Neuron (in vitro differentiated cells): ENCODE measurements around the gene TRIM17.
A peak's percentile ranks its signal among the peaks of the same experiment; 100 is the strongest.

Experiments used
- H2AFZ ChIP-seq: one replicate; pipeline ENCODE4 v1.6.1; 2013; ENCODE audit warnings: low read depth, mild to moderate bottlenecking, inconsistent platforms, low read length, moderate library complexity
- H3K27me3 ChIP-seq: one replicate; pipeline ENCODE4 v1.6.1; 2013; ENCODE audit warnings: low read length; ENCODE audit not compliant: insufficient read depth
- H3K36me3 ChIP-seq: one replicate; pipeline ENCODE4 v1.6.1; 2013; ENCODE audit warnings: low read length; ENCODE audit not compliant: insufficient read depth
- H3K4me1 ChIP-seq: one replicate; pipeline ENCODE4 v1.6.1; 2013; ENCODE audit warnings: low read length; ENCODE audit not compliant: insufficient read depth
- H3K4me3 ChIP-seq: 2 replicates; pipeline ENCODE4 v1.5.1; 2013; ENCODE audit warnings: mild to moderate bottlenecking, low read length, moderate library complexity
- H3K9me3 ChIP-seq: one replicate; pipeline ENCODE4 v1.6.1; 2013; ENCODE audit warnings: low read length

The TRIM17 gene

DNA sequence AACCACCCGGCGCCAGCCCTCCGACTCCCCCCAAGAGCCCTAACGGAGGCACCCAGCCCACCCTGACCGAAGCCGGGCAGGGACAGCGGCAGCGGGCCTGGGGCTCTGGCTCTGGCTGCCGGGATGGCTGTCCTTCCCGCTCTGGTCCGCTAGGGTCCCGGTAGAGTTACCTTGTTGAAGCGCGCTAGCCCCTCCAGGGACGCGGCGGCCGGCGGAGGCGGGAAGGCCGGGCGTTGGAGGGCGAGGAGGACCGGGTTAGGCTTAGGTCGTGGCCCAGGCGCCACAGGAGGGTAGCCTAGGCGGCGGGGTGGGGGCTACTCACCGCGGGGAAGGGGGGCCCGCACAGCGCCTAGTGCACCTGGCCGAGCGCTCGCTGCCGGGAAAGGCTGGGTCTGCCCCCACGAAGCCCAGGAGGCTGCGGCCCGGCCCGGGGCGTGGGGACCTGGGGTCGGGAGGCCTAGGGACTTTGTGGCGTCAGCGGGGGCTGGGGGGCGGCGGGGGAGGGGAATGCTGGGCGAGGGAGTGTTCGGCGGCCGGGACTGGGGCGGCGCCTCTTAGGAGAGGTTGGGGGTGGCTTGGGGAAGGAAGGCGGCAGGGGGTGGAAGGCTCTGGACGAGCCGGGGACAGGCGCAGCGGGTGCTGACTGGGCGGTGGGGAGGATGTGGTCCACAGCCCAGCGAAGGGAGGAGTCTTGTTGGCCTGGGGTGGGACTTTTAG is at the start of gene TRIM17:
TSS of gene TRIM17 (minus strand) at position 645 of the 717 bp plus-strand sequence. CDS start 1,789 bp downstream, outside the sequence.
- Histone ChIP-seq H3K36me3 (peaks cover 2% of the 10 kb centered on the region), H3K9me3 (peaks cover 12% of the 10 kb centered on the region), H3K4me1 (no peaks in the 10 kb centered on the region), H2AFZ (no peak within 1 kb of the TSS), H3K4me3 (no peak within 1 kb of the TSS), H3K27me3 (no peaks in the 10 kb centered on the region)

GRCh38 chr1:228465571-228466146 is 49.0 kb upstream of the TRIM17 start:
- H3K4me1 ChIP-seq, result peaks cover 31% of the 10 kb centered on the region
- H3K27me3 ChIP-seq, result no peaks in the 10 kb centered on the region
- peak overlapping the region; percentile 83 for H2AFZ ChIP-seq
- peak overlapping the region; percentile 81 for H3K4me3 ChIP-seq
- H3K36me3 ChIP-seq, result no peaks in the 10 kb centered on the region
- H3K9me3 ChIP-seq, result no peaks in the 10 kb centered on the region

DNA sequence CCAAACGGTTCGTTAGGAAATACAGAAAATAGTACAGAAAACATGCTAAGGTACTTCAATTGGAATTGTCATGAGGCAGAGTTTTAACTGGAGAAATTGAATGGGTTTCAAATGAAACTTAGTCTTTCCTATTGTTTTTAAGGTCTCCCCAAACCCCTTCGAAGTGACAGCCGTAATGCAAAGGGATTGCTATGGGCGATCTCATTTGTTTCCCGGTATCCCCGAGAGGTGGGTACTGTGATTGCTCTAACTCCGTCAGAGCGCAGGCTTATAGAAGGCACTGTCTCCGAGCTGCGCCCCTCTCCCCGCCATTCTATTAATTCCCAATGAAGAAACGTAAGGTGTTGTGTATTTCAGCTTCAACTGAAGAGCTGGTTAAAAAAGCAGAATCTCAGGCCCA is 48.5 kb upstream of the TRIM17 start:
- no peaks in the 10 kb centered on the region for H3K36me3 ChIP-seq
- no peaks in the 10 kb centered on the region for H3K9me3 ChIP-seq
- H3K4me1 ChIP-seq, result peaks cover 35% of the 10 kb centered on the region
- H3K4me3 ChIP-seq, result peak overlapping the region; percentile 81
- H3K27me3 ChIP-seq, result no peaks in the 10 kb centered on the region
- H2AFZ ChIP-seq, result peak overlapping the region; percentile 83

GRCh38 chr1:228464487-228464983 is 47.9 kb upstream of the TRIM17 start:
- H3K4me3 ChIP-seq, result peak overlapping the region; percentile 81
- no peaks in the 10 kb centered on the region for H3K36me3 ChIP-seq
- H3K4me1 ChIP-seq, result peaks cover 38% of the 10 kb centered on the region
- H3K27me3 ChIP-seq, result no peaks in the 10 kb centered on the region
- no peaks in the 10 kb centered on the region for H3K9me3 ChIP-seq
- H2AFZ ChIP-seq, result peak overlapping the region; percentile 83

DNA sequence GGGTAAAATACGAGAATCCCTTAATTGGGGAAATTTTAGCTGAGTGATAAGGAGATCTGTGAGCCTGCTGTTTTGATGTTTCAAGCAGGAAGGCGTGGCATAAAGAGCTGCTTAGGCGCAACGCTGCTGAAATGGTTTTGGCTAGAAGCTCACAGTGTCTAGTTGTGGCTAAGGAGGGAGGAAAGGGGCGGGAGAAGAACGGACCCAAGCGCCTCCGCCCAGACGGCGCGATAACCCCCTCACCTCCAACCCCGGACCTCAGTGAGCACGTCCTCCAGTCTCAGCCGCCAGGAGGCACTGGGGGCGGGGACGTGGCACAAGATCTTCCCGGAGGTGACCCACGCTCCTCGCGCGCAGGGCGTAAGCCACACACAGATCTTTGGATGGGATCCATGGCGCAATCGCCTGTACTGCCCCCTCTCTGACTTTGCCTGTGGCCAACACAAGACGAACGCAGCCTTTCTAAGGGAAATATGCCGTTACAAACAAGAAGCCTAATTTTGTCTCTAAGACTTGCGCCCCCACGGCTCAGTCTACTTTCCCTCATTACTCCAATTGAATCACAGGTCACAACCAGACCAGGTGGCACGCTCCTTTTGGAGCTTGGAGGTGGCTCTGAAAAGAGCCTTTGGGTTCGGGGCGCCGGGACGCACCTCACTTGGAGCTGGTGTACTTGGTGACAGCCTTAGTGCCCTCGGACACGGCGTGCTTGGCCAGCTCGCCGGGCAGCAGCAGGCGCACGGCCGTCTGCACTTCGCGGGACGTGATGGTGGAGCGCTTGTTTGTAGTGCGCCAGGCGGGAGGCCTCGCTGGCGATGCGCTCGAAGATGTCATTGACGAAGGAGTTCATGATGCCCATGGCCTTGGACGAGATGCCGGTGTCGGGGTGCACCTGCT is 47.1 kb upstream of the TRIM17 start:
- H3K4me3 ChIP-seq, result peak overlapping the region; percentile 81
- no peaks in the 10 kb centered on the region for H3K36me3 ChIP-seq
- no peaks in the 10 kb centered on the region for H3K9me3 ChIP-seq
- peaks cover 40% of the 10 kb centered on the region for H3K4me1 ChIP-seq
- H3K27me3 ChIP-seq, result no peaks in the 10 kb centered on the region
- H2AFZ ChIP-seq, result no peak overlapping the region

GRCh38 chr1:228463009-228463558 is 46.4 kb upstream of the TRIM17 start:
- Histone ChIP-seq H3K4me3 (peak overlapping the region; percentile 81), H3K36me3 (no peaks in the 10 kb centered on the region), H3K9me3 (no peaks in the 10 kb centered on the region), H2AFZ (no peak overlapping the region), H3K27me3 (no peaks in the 10 kb centered on the region), H3K4me1 (peaks cover 40% of the 10 kb centered on the region)

DNA sequence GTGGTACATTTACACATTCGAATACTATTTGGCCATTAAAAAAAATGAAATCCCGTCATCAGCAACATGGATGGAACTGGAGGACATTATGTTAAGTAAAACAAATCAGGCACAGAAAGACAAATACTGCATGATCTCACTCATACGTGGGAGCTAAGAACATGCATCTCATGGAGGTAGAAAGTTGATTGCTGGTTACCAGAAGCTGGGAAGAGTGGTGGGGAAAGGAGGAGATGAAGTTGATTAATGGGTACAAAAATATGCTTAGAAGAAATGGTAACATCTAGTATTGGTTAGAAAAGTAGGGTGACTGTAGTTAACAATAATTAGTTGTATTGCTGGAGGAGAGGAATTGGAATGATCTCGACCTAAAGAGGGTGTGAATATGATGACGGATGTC is 45.9 kb upstream of the TRIM17 start:
- Histone ChIP-seq H2AFZ (no peak overlapping the region), H3K9me3 (no peaks in the 10 kb centered on the region), H3K36me3 (no peaks in the 10 kb centered on the region), H3K4me1 (peaks cover 40% of the 10 kb centered on the region), H3K4me3 (no peak overlapping the region), H3K27me3 (no peaks in the 10 kb centered on the region)

- Histone ChIP-seq H3K4me1 (peaks cover 40% of the 10 kb centered on the region), H3K9me3 (no peaks in the 10 kb centered on the region), H3K4me3 (no peak overlapping the region), H3K36me3 (no peaks in the 10 kb centered on the region), H3K27me3 (no peaks in the 10 kb centered on the region), H2AFZ (no peak overlapping the region)
Measured at GRCh38 chr1:228460821-228461220, 44.2 kb upstream of the TRIM17 start.

DNA sequence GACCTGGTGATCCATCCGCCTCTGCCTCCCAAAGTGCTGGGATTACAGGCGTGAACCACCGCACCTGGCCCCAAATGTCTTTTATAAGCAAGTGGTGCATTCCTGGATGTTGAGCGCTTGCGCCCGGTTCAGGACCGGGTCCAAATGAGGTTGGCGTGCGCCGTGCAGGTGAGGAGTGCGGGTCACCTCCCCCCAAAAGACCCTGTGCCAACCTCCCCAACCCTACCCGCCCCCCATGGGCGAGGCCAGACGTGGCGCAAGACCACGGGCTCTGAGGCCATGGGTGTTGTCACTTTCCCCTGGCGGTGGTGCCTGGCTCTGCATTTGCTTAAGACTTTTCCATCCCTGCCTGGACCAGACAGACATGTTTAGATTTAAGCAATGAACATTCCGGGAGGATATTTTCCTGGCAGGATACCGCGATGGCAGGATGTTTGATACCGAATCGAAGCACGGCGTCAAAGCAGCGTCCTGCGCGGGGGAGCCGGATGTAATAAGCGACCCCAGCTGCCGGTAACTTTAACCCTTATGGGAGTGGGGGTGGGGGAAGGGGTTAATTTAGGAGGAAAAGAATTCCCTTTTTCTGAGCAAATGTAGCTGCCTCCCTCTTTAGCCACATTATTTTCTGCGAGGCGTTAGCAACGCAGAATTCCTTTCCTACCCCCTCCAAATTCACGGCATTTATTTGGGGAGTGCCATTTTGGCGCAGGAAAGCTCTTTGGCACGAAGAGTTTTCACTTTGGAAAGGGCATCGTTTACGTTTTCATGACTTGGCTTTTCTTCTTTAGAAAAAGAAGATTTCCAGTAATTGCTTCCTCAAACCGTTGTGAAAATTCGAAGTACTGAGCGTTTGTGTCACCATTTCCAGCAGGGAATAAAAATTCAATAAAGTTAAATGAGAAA is 42.7 kb upstream of the TRIM17 start:
- peak overlapping the region; percentile 97 for H3K4me3 ChIP-seq
- peaks cover under 1% of the 10 kb centered on the region for H3K36me3 ChIP-seq
- H3K27me3 ChIP-seq, result no peaks in the 10 kb centered on the region
- H2AFZ ChIP-seq, result no peak overlapping the region
- H3K4me1 ChIP-seq, result peaks cover 35% of the 10 kb centered on the region
- no peaks in the 10 kb centered on the region for H3K9me3 ChIP-seq

DNA sequence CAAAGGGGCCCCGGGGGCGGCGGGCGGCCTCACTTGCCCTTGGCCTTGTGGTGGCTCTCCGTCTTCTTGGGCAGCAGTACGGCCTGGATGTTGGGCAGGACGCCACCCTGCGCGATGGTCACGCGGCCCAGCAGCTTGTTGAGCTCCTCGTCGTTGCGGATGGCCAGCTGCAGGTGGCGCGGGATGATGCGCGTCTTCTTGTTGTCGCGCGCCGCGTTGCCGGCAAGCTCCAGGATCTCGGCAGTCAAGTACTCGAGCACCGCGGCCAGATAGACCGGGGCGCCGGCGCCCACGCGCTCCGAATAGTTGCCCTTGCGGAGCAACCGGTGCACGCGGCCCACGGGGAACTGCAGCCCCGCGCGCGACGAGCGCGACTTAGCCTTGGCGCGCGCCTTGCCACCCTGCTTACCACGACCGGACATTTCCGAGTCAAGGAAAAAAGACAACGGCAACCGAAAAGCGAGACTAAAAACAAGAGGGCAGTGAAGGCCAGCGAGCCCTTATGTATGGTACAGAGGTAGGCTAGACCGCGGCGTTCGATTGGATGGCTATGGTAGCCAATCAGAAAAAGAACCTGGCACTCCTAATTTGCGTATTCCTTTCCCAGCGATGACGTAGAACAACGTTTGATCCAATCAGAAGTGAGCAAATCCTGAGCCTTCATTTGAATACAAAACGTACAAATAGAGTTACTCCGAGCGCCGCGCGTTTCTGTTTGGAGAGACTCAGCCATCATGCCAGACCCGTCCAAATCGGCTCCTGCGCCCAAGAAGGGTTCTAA is 40.9 kb upstream of the TRIM17 start:
- Histone ChIP-seq H3K36me3 (peaks cover 4% of the 10 kb centered on the region), H3K9me3 (no peaks in the 10 kb centered on the region), H3K27me3 (no peaks in the 10 kb centered on the region), H2AFZ (no peak overlapping the region), H3K4me1 (peaks cover 21% of the 10 kb centered on the region), H3K4me3 (peak overlapping the region; percentile 97)

- H2AFZ ChIP-seq, result no peak overlapping the region
- peak overlapping the region; percentile 97 for H3K4me3 ChIP-seq
- H3K4me1 ChIP-seq, result peaks cover 19% of the 10 kb centered on the region
- H3K27me3 ChIP-seq, result no peaks in the 10 kb centered on the region
- peaks cover 4% of the 10 kb centered on the region for H3K36me3 ChIP-seq
- H3K9me3 ChIP-seq, result no peaks in the 10 kb centered on the region
Measured at GRCh38 chr1:228457017-228457395, 40.3 kb upstream of the TRIM17 start.
